GM12874 (cell line): ENCODE measurements around the gene BZW1.

Experiments used
- CTCF ChIP-seq: IDR thresholded peaks from 2 replicates; pipeline ENCODE4 v1.5.1; 2011; ENCODE audit warnings: low read depth, mild to moderate bottlenecking, control low read depth, low read length, moderate library complexity; ENCODE audit not compliant: insufficient read depth

Gene BZW1

DNA sequence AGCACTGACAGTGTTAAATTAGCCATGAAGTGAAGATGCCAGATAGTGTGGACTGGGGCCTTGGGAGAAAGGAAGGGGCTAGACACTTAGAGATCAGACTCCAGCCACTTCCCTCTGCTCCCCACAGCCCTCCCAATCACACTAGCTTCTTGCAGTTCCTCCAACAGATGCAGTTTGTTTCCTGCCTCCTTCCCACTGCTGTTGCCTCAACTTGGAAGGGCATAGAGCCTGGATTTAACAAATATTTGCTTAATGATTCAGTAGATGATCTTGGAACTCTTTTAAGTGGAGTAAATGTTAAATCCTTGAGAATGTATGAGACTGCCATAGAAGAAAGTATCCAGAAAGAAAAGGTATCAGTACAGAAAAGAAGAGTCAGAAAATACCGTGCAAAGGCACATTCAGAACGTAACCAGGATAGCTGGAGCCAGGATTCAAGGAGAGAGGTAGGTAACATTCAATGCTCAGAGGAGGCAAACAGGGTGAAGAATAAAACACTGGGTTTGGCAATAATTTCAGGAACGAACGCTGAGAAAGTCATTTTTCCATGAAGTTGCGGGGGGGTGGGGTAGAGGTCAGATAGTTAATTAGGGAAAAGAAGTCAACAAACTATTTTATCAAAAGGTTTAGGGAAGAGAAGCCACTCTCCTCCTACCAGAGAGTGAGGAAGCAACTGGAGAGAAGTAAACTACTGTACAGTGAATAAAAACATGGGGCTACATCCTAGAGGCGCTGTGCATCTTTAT lies 1.3 kb upstream of the BZW1 start:
- TF ChIP-seq CTCF: no peak

- no peak for TF ChIP-seq CTCF
Measured at GRCh38 chr2:200810998-200811332, 745 bp upstream of the BZW1 start.

DNA sequence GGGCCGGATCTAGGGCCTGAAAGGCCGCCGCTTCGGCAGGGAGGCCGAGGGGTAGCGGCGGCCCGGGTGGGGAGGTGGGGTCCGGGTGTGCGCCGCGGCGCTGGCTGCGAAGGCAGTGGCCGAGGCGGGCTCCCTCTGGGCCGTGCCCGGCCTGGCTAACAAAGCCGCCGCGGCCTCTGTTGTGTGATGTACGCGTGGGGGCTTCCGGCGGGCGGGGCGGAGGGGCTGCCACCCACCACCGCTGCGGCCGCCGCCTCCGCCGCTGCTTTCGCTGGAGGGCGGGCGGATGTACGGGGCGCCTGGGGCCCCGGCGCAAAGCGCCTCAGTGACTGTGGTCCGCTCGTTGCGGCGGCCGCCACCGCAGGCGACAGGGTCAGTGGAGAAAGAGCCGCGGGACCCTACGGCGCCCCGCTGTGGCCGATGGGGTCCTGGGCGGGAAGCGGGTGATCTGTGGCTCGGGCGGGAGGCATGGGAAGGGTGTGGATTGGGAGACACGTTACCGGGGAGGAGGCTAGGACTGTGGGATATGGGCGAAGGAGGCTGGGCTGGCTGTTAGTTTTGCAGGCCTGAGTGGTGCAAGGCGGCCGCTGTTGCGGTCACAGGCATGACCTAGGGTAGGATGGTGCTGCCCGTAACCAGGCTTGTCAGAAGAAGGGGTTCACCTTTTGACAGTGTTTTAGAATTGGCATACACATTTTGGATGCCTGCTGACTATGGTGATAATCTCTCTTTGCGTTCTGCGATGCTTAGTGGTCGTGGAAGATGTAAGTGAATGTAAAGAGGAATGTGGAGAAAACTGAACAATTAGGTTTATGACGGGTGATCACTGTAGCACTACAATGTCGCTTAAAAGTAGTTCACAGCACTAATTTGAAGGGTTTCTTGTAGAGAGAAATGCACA lies 662 bp downstream of the BZW1 start:
- TF ChIP-seq CTCF: peak; percentile 72

- TF ChIP-seq CTCF: no peak
Measured at GRCh38 chr2:200814276-200814815, 2.6 kb downstream of the BZW1 start.

DNA sequence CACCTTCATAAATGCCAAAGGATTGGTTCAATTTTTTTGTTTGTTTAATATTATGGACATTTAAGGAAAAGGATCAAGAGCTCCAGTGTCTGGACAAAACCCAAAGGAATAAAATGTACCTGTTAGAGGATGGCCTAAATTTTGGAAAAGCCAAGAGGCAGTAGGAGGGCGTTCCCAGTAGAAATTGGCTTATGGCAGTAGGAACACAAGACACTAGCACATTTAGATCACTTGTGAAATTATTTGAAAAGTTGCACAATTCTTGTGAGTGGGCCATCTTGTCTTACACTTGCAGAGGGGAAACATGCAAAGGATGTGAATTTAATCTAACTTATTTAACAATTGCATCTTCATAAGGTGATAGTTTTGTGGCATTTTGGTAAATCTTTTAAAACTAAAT lies 3.2 kb downstream of the BZW1 start:
- TF ChIP-seq CTCF: no peak

DNA sequence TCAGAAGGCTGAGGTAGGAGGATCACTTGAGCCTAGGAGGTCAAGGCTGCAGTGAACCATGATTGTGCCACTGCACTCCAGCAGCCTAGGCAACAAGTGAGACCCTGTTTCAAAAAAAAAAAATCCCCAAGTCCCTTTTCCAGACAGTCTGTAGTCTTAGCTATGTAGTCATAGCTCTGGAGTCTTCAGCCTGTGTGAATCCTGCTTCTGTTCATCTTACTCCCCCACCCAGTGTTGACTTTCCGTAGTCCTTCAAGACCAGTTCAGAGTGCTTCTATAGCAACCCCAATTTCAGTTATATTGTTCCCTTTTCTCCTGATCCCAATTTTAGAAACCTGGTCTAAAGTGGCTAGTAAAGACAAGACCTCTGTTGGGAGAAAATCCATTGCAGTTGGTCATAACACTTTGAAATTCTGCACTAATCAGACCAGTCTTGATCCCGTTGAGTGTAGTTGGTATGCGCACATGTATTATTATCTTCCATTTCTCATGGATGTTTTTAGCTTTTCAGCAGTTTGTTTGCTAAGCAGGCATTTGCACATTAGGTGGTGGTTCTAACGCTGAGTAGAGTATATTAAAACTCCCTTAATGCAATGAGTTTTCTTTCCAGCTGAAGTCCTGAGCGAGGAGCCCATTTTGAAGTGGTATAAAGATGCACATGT lies 9.0 kb downstream of the BZW1 start:
- TF ChIP-seq CTCF: no peak

DNA sequence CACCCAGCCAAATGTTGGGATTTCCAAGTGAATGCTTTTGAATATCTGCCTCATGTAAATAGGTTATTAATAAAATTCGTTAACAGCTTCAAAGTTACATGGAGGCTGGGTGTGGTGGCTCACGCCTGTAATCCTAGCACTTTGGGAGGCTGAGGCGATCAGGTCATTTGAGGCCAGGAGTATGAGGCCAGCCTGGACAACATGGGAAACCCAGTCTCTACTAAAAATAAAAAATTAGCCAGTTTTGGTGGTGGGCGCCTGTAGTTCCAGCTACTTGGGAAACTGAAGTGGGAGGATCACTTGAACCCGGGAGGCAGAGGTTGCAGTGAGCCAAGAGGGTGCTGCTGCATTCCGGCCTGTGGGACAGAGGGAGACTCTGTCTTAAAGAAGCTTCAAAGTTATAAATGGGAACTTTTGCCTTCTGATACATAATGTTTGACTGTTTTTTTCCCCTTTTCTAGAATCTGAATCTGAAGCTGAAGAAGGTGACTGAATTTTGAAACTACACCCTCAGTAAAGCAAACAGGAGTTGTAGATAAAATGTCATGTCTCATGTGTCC lies 10.1 kb downstream of the BZW1 start:
- no peak for TF ChIP-seq CTCF
